ENCODE results near the gene RAB5B. TPM values are rescaled to one million over a fixed set of nuclear protein-coding genes. Genes with fewer than 3 reads are reported as not detected.
A peak's percentile ranks its signal among the peaks of the same experiment; 100 is the strongest.
"Not testable (repeated sequence)": the region's sequence is repeated elsewhere in the genome, so short reads cannot be mapped to it uniquely, and the experiment has no call there.

Gene RAB5B
- total RNA-seq, 1 donor from 2014 or later = 51.0 TPM

DNA sequence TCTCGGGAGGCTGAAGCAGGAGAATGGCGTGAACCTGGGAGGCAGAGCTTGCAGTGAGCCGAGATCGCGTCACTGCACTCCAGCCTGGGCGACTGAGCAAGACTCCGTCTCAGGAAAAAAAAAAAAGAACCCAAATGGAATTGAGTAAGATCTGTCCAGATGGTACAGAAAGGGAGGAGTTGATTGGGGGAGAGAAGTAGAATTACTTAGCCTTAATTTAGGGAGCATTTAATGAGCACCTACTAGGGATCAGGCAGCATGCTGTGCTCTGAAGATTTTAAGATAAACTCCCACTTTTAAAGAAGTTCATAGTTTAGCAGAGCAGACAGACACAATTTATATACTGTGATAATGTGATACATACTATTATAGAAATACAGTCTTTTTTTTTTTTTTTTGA, 4.5 kb downstream of the RAB5B start:
- H3K27ac Mint-ChIP-seq = no peak overlapping the region
- H3K4me3 Mint-ChIP-seq (ENCODE audit: low read depth) = no peak overlapping the region
- intact Hi-C loops (cut with micrococcal nuclease) = no loop called here
- H3K9me3 Mint-ChIP-seq = no peaks in the 10 kb centered on the region
- peaks cover 36% of the 10 kb centered on the region for H3K36me3 Mint-ChIP-seq (ENCODE audit: low read depth)
- H3K4me1 Mint-ChIP-seq (ENCODE audit: low read depth) = peaks cover 16% of the 10 kb centered on the region
- no peak for DNase-seq (ENCODE audit: low spot score)
- no peaks in the 10 kb centered on the region for H3K27me3 Mint-ChIP-seq (ENCODE audit: low read depth)

GRCh38 chr12:55979069-55979468, 5.2 kb downstream of the RAB5B start:
- Mint-ChIP-seq H3K27me3 (ENCODE audit: low read depth) (no peaks in the 10 kb centered on the region), H3K4me1 (ENCODE audit: low read depth) (peaks cover 16% of the 10 kb centered on the region), H3K9me3 (no peaks in the 10 kb centered on the region), H3K4me3 (ENCODE audit: low read depth) (no peak overlapping the region), H3K36me3 (ENCODE audit: low read depth) (peaks cover 41% of the 10 kb centered on the region), H3K27ac (no peak overlapping the region)
- intact Hi-C loops (cut with micrococcal nuclease) = no loop called here
- DNase-seq (ENCODE audit: low spot score) = no peak

- intact Hi-C loops (cut with micrococcal nuclease); H3K27ac Mint-ChIP-seq; DNase-seq (ENCODE audit: low spot score); H3K27me3 Mint-ChIP-seq (ENCODE audit: low read depth); H3K4me1 Mint-ChIP-seq (ENCODE audit: low read depth); H3K4me3 Mint-ChIP-seq (ENCODE audit: low read depth); H3K9me3 Mint-ChIP-seq: not testable (repeated sequence)
- H3K36me3 Mint-ChIP-seq (ENCODE audit: low read depth) = peaks cover 57% of the 10 kb centered on the region
These were observed 8.0 kb downstream of the RAB5B start for GRCh38 chr12:55981882-55982281.

- intact Hi-C loops (cut with micrococcal nuclease) = no loop called here
- no peak for DNase-seq (ENCODE audit: low spot score)
- H3K27me3 Mint-ChIP-seq (ENCODE audit: low read depth) = no peaks in the 10 kb centered on the region
- H3K36me3 Mint-ChIP-seq (ENCODE audit: low read depth) = peaks cover 58% of the 10 kb centered on the region
- peaks cover 9% of the 10 kb centered on the region for H3K4me1 Mint-ChIP-seq (ENCODE audit: low read depth)
- H3K4me3 Mint-ChIP-seq (ENCODE audit: low read depth) = no peak overlapping the region
- no peaks in the 10 kb centered on the region for H3K9me3 Mint-ChIP-seq
- H3K27ac Mint-ChIP-seq = no peak overlapping the region
These were observed 8.6 kb downstream of the RAB5B start for GRCh38 chr12:55982319-55982936.

- Mint-ChIP-seq H3K9me3 (no peaks in the 10 kb centered on the region), H3K4me3 (ENCODE audit: low read depth) (no peak overlapping the region), H3K27me3 (ENCODE audit: low read depth) (no peaks in the 10 kb centered on the region), H3K4me1 (ENCODE audit: low read depth) (peaks cover 7% of the 10 kb centered on the region), H3K36me3 (ENCODE audit: low read depth) (peaks cover 60% of the 10 kb centered on the region), H3K27ac (no peak overlapping the region)
- no peak for DNase-seq (ENCODE audit: low spot score)
- intact Hi-C loops (cut with micrococcal nuclease) = no loop called here
These were observed 9.5 kb downstream of the RAB5B start for GRCh38 chr12:55983232-55983842.

GRCh38 chr12:55984861-55985260, 11.0 kb downstream of the RAB5B start:
- Mint-ChIP-seq H3K27ac (no peak overlapping the region), H3K4me3 (ENCODE audit: low read depth) (no peak overlapping the region), H3K9me3 (no peaks in the 10 kb centered on the region), H3K36me3 (ENCODE audit: low read depth) (peaks cover 65% of the 10 kb centered on the region), H3K27me3 (ENCODE audit: low read depth) (no peaks in the 10 kb centered on the region), H3K4me1 (ENCODE audit: low read depth) (peaks cover 3% of the 10 kb centered on the region)
- intact Hi-C loops (cut with micrococcal nuclease) = no loop called here
- DNase-seq (ENCODE audit: low spot score) = no peak

- H3K9me3 Mint-ChIP-seq = no peaks in the 10 kb centered on the region
- H3K4me3 Mint-ChIP-seq (ENCODE audit: low read depth) = no peak overlapping the region
- H3K4me1 Mint-ChIP-seq (ENCODE audit: low read depth) = peaks cover 3% of the 10 kb centered on the region
- H3K27ac Mint-ChIP-seq = no peak overlapping the region
- DNase-seq (ENCODE audit: low spot score) = no peak
- intact Hi-C loops (cut with micrococcal nuclease) = no loop called here
- H3K27me3 Mint-ChIP-seq (ENCODE audit: low read depth) = no peaks in the 10 kb centered on the region
- peaks cover 65% of the 10 kb centered on the region for H3K36me3 Mint-ChIP-seq (ENCODE audit: low read depth)
These were observed 11.5 kb downstream of the RAB5B start for GRCh38 chr12:55985341-55985740.

DNA sequence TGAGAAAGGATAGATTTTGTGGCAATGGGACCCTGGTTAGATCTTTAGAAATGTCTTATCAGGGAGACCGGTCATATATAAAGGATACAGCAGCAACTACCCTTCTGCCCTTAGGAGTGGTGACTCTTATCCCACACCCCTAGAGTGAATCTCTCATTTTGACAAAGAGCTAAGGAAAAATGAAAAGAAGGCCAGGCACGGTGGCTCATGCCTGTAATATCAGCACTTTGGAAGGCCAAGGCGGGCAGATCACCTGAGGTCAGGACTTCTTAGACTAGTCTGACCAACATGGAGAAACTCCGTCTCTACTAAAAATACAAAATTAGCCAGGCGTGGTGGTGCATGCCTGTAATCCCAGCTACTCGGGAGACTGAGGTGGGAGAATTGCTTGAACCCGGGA, 12.1 kb downstream of the RAB5B start:
- H3K4me1 Mint-ChIP-seq (ENCODE audit: low read depth); H3K9me3 Mint-ChIP-seq; H3K4me3 Mint-ChIP-seq (ENCODE audit: low read depth); DNase-seq (ENCODE audit: low spot score); intact Hi-C loops (cut with micrococcal nuclease); H3K27me3 Mint-ChIP-seq (ENCODE audit: low read depth); H3K27ac Mint-ChIP-seq: not testable (repeated sequence)
- H3K36me3 Mint-ChIP-seq (ENCODE audit: low read depth) = peaks cover 66% of the 10 kb centered on the region

GRCh38 chr12:55991110-55991509, 17.2 kb downstream of the RAB5B start:
- no peak for DNase-seq (ENCODE audit: low spot score)
- intact Hi-C loops (cut with micrococcal nuclease) = no loop called here
- Mint-ChIP-seq H3K27ac (no peak overlapping the region), H3K9me3 (no peaks in the 10 kb centered on the region), H3K4me1 (ENCODE audit: low read depth) (peaks cover 5% of the 10 kb centered on the region), H3K4me3 (ENCODE audit: low read depth) (no peak overlapping the region), H3K36me3 (ENCODE audit: low read depth) (peaks cover 68% of the 10 kb centered on the region), H3K27me3 (ENCODE audit: low read depth) (no peaks in the 10 kb centered on the region)

GRCh38 chr12:55993230-55993853, 19.5 kb downstream of the RAB5B start:
- DNase-seq (ENCODE audit: low spot score) = no peak
- Mint-ChIP-seq H3K27ac (no peak overlapping the region), H3K27me3 (ENCODE audit: low read depth) (no peaks in the 10 kb centered on the region), H3K4me1 (ENCODE audit: low read depth) (peaks cover 19% of the 10 kb centered on the region), H3K36me3 (ENCODE audit: low read depth) (peaks cover 52% of the 10 kb centered on the region), H3K4me3 (ENCODE audit: low read depth) (no peak overlapping the region), H3K9me3 (no peaks in the 10 kb centered on the region)
- intact Hi-C loops (cut with micrococcal nuclease) = no loop called here

DNA sequence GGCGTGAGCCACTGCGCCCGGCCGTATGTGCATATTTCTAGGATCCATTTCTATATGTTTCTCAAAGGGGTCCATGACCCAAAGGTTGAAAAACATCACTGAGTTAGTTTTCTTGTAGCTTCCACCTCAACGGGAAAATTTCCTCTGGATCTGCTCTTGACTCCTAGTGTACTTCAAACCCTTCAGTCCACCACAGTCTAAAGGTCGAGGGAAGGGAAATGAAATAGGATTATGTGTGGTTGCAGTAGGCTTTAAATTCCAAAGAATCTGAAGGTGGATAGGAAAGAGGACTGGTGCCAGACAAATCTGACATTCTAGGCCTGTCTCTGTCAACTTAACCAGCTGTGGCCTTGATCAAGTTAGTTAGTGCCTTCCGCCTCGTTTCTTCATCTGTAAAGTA, 21.5 kb downstream of the RAB5B start:
- Mint-ChIP-seq H3K27me3 (ENCODE audit: low read depth) (no peaks in the 10 kb centered on the region), H3K9me3 (no peaks in the 10 kb centered on the region), H3K4me3 (ENCODE audit: low read depth) (no peak overlapping the region), H3K36me3 (ENCODE audit: low read depth) (peaks cover 39% of the 10 kb centered on the region), H3K27ac (no peak overlapping the region), H3K4me1 (ENCODE audit: low read depth) (peaks cover 24% of the 10 kb centered on the region)
- intact Hi-C loops (cut with micrococcal nuclease) = loop anchor here (5.0 kb wide), 2 partner anchors 107 to 122 kb away; partner anchors contain the start of genes PA2G4, RPL41 and ZC3H10
- DNase-seq (ENCODE audit: low spot score) = no peak

- Mint-ChIP-seq H3K36me3 (ENCODE audit: low read depth) (peaks cover 30% of the 10 kb centered on the region), H3K4me1 (ENCODE audit: low read depth) (peaks cover 24% of the 10 kb centered on the region), H3K4me3 (ENCODE audit: low read depth) (peak overlapping the region; percentile 84), H3K27me3 (ENCODE audit: low read depth) (no peaks in the 10 kb centered on the region), H3K9me3 (no peaks in the 10 kb centered on the region), H3K27ac (peak overlapping the region; percentile 46)
- intact Hi-C loops (cut with micrococcal nuclease) = loop anchor here (1.0 to 5.0 kb wide), 4 partner anchors 33 to 121 kb away; partner anchors contain the start of genes DGKA, PA2G4, RPL41 and ZC3H10
- DNase-seq (ENCODE audit: low spot score) = peak; percentile 56
These were observed 22.4 kb downstream of the RAB5B start for GRCh38 chr12:55996201-55996714.
